DND-41 (cell line): ENCODE data around the gene ZNF70.

Experiments
- EZH2 ChIP-seq: IDR thresholded peaks from 3 replicates; pipeline ENCODE4 v1.6.1; 2012; ENCODE audit warnings: borderline replicate concordance, low read depth, mild to moderate bottlenecking, moderate library complexity, low read length, inconsistent platforms; ENCODE audit not compliant: severe bottlenecking
- TF ChIP-seq, protein P1 (sequence below): IDR thresholded peaks from 2 replicates; pipeline ENCODE4 v1.5.1; 2012; ENCODE audit warnings: borderline replicate concordance, low read length, moderate library complexity, mild to moderate bottlenecking; ENCODE audit not compliant: poor library complexity, severe bottlenecking; ENCODE audit errors: extremely low read depth

DNA sequence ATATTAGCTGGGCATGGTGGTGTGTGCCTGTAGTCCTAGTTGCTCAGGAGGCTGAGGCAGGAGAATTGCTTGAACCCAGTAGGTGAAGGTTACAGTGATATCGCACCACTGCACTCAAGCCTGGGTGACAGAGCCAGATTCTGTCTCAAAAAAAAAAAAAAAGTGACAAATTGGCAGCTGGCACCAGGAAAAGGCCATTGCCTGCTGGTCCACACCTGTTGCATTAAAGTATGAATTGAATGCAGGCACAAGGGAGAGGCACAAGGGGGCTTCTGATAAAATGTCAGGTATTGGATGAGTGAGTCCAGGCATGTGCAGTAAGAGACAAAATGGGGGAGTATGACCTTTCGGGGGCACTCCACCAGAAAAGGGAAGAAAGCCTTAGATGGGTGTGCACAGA is 28.2 kb downstream of the ZNF70 start:
- TF ChIP-seq, protein P1, sequence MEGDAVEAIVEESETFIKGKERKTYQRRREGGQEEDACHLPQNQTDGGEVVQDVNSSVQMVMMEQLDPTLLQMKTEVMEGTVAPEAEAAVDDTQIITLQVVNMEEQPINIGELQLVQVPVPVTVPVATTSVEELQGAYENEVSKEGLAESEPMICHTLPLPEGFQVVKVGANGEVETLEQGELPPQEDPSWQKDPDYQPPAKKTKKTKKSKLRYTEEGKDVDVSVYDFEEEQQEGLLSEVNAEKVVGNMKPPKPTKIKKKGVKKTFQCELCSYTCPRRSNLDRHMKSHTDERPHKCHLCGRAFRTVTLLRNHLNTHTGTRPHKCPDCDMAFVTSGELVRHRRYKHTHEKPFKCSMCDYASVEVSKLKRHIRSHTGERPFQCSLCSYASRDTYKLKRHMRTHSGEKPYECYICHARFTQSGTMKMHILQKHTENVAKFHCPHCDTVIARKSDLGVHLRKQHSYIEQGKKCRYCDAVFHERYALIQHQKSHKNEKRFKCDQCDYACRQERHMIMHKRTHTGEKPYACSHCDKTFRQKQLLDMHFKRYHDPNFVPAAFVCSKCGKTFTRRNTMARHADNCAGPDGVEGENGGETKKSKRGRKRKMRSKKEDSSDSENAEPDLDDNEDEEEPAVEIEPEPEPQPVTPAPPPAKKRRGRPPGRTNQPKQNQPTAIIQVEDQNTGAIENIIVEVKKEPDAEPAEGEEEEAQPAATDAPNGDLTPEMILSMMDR: no peak
- TF ChIP-seq EZH2: no peak
